SK-N-SH (cell line): ENCODE measurements around the gene DBNDD2. TPM values are rescaled to one million over a fixed set of nuclear protein-coding genes. Genes with fewer than 3 reads are reported as not detected.

Experiments used
- CTCF ChIA-PET: fragments of 300-600, 350-600 bp; formaldehyde crosslinking; extraction: SDS; loops from one replicate; lab custom pipeline; 2021; lab: Yijun Ruan, JAX
- POLR2A ChIA-PET: fragments of 350-600 bp; sonication (Branson Sonifier 250); formaldehyde crosslinking; extraction: SDS; loops from one replicate; lab custom pipeline; 2020; ENCODE audit warnings: antibody characterized with exemption, inconsistent platforms; lab: Yijun Ruan, JAX
- DNase-seq: peaks from one replicate; pipeline ENCODE4 v3.0.0; 2012
- H2AFZ ChIP-seq: fragments of 200-600 bp; sonication (generic); 2 replicates; pipeline ENCODE4 v1.8.1; 2016; ENCODE audit warnings: antibody characterized with exemption, mild to moderate bottlenecking, low read depth
- H3F3A ChIP-seq: fragments of 200-600 bp; sonication (generic); replicated peaks from 2 replicates; pipeline ENCODE3; 2016; ENCODE audit warnings: antibody characterized with exemption, mild to moderate bottlenecking; ENCODE audit not compliant: insufficient read depth
- H3K27ac ChIP-seq, 2 experiments: fragments of 200-500 bp in 1 of 2; fragments of 200-600 bp in 1 of 2; sonication (Bioruptor generic) in 1 of 2; sonication (generic), shearing (Covaris generic) in 1 of 2; 2 replicates each; pipeline versions ENCODE4 v1.5.1 to v1.6.1; 2014 to 2016; ENCODE audit warnings: low read depth in 2 of 2, inconsistent platforms in 1 of 2, low read length in 1 of 2, mild to moderate bottlenecking in 1 of 2, mixed read lengths in 1 of 2
- H3K27me3 ChIP-seq: fragments of 200-600 bp; sonication (generic), shearing (Covaris generic); 2 replicates; pipeline ENCODE4 v1.6.1; 2016; ENCODE audit warnings: mixed run types; ENCODE audit not compliant: insufficient read depth
- H3K36me3 ChIP-seq, 2 experiments: fragments of 200-500 bp in 1 of 2; fragments of 200-600 bp in 1 of 2; sonication (Bioruptor generic) in 1 of 2; sonication (generic) in 1 of 2; replicated peaks in 1 of 2; 2 replicates each; pipeline versions ENCODE3 to v1.5.1; 2014 to 2016; ENCODE audit warnings: low read length in 1 of 2, mild to moderate bottlenecking in 1 of 2; ENCODE audit not compliant: insufficient read depth in 2 of 2, control insufficient read depth in 1 of 2
- H3K4me1 ChIP-seq, 2 experiments: fragments of 200-500 bp in 1 of 2; fragments of 200-600 bp in 1 of 2; sonication (Bioruptor generic) in 1 of 2; sonication (generic), shearing (Covaris generic) in 1 of 2; 2 replicates each; pipeline versions ENCODE4 v1.5.1 to v1.6.1; 2014 to 2016; ENCODE audit warnings: low read depth in 1 of 2, low read length in 1 of 2, mixed run types in 1 of 2; ENCODE audit not compliant: insufficient read depth in 2 of 2, control insufficient read depth in 1 of 2
- H3K4me2 ChIP-seq: fragments of 200-600 bp; sonication (generic), shearing (Covaris generic); 2 replicates; pipeline ENCODE4 v1.6.1; 2017; ENCODE audit warnings: mixed run types
- H3K4me3 ChIP-seq, 2 experiments: fragments of 200-500 bp in 1 of 2; fragments of 200-600 bp in 1 of 2; sonication (Bioruptor generic) in 1 of 2; sonication (generic), shearing (Covaris generic) in 1 of 2; 2 replicates each; pipeline versions ENCODE4 v1.5.1 to v1.8.1; 2014 to 2016; ENCODE audit warnings: low read depth in 2 of 2, inconsistent platforms in 1 of 2, low read length in 1 of 2, mild to moderate bottlenecking in 1 of 2, mixed read lengths in 1 of 2, moderate library complexity in 1 of 2
- H3K79me2 ChIP-seq: fragments of 200-600 bp; sonication (generic); 2 replicates; pipeline ENCODE4 v1.8.1; 2017; ENCODE audit warnings: mild to moderate bottlenecking; ENCODE audit not compliant: insufficient read depth
- H3K9ac ChIP-seq: fragments of 200-600 bp; sonication (generic); 2 replicates; pipeline ENCODE4 v1.6.1; 2017; ENCODE audit warnings: mixed run types
- H3K9me2 ChIP-seq: fragments of 200-600 bp; sonication (generic); 2 replicates; pipeline ENCODE4 v1.6.1; 2017; ENCODE audit warnings: mixed run types
- H3K9me3 ChIP-seq: fragments of 200-600 bp; sonication (generic); 2 replicates; pipeline ENCODE4 v1.6.1; 2017; ENCODE audit warnings: mixed run types, mild to moderate bottlenecking, moderate library complexity
- H4K20me1 ChIP-seq: fragments of 200-600 bp; sonication (generic); 2 replicates; pipeline ENCODE4 v1.6.1; 2017; ENCODE audit warnings: mild to moderate bottlenecking, mixed run types; ENCODE audit not compliant: insufficient read depth
- CHD2 ChIP-seq: fragments of 150-350 bp; IDR thresholded peaks from 2 replicates; pipeline ENCODE4 v1.6.1; 2018; ENCODE audit warnings: low read length; ENCODE audit not compliant: partially characterized antibody
- ELF1 ChIP-seq: IDR thresholded peaks from 2 replicates; pipeline ENCODE4 v1.4.0; 2012
- EZH2phosphoT487 ChIP-seq: fragments of 200-600 bp; sonication (generic); IDR thresholded peaks from 2 replicates; pipeline ENCODE4 v1.6.1; 2017; ENCODE audit warnings: low read depth, mixed run types, mild to moderate bottlenecking, antibody characterized with exemption, moderate library complexity, borderline replicate concordance
- FOSL2 ChIP-seq: IDR thresholded peaks from 2 replicates; pipeline ENCODE4 v1.4.0; 2012; ENCODE audit warnings: low read depth, mild to moderate bottlenecking, moderate library complexity, borderline replicate concordance
- FOXJ3 ChIP-seq: sonication (generic); formaldehyde crosslinking; IDR thresholded peaks from 2 replicates; pipeline ENCODE4 v1.5.1; 2020; ENCODE audit warnings: mild to moderate bottlenecking, missing genetic modification reagents
- FOXM1 ChIP-seq: IDR thresholded peaks from 2 replicates; pipeline ENCODE4 v1.4.0; 2012; ENCODE audit warnings: low read depth, mild to moderate bottlenecking
- GABPA ChIP-seq: IDR thresholded peaks from 2 replicates; pipeline ENCODE4 v1.4.0; 2012; ENCODE audit warnings: low read depth, mild to moderate bottlenecking
- MEF2A ChIP-seq: IDR thresholded peaks from 2 replicates; pipeline ENCODE4 v1.4.0; 2012; ENCODE audit warnings: low read depth, borderline replicate concordance
- NFIC ChIP-seq: IDR thresholded peaks from 2 replicates; pipeline ENCODE4 v1.4.0; 2012; ENCODE audit warnings: borderline replicate concordance
- NRF1 ChIP-seq: IDR thresholded peaks from 2 replicates; pipeline ENCODE4 v1.6.1; 2012; ENCODE audit warnings: low read depth, mild to moderate bottlenecking, low read length
- POLR2AphosphoS5 ChIP-seq: IDR thresholded peaks from 2 replicates; pipeline ENCODE4 v1.6.1; 2012; ENCODE audit warnings: low read depth, low read length
- RAD21 ChIP-seq: IDR thresholded peaks from 2 replicates; pipeline ENCODE4 v1.6.1; 2012; ENCODE audit warnings: mild to moderate bottlenecking, low read length
- RFX5 ChIP-seq: IDR thresholded peaks from 2 replicates; pipeline ENCODE4 v1.6.1; 2012; ENCODE audit warnings: mild to moderate bottlenecking, improper control_type of control experiment, low read length
- RXRA ChIP-seq: IDR thresholded peaks from 2 replicates; pipeline ENCODE4 v1.4.0; 2012; ENCODE audit warnings: low read depth, mild to moderate bottlenecking, borderline replicate concordance
- SMC3 ChIP-seq: IDR thresholded peaks from 2 replicates; pipeline ENCODE4 v1.6.1; 2012; ENCODE audit warnings: low read depth, low read length, improper control_type of control experiment
- TCF12 ChIP-seq: IDR thresholded peaks from 2 replicates; pipeline ENCODE4 v1.4.0; 2012
- WGBS: methylation state at CpG from one replicate; pipeline ENCODE4 v1.1.6; 2017; ENCODE audit warnings: low lambda C conversion rate; 5-methylcytosine and 5-hydroxymethylcytosine counted together
- polyA plus RNA-seq, 3 experiments: library from polyadenylated mRNA; depleted of rRNA; stranded (reverse); fragments of >200 nt; gene quantifications; 2 replicates each; pipeline ENCODE4 v1.2.3, GENCODE V29; 2012
- TF ChIP-seq, protein P1 (sequence below): fragments of 150-350 bp; IDR thresholded peaks from 2 replicates; pipeline ENCODE4 v1.6.1; 2017; ENCODE audit warnings: antibody characterized with exemption, low read length, low read depth, borderline replicate concordance
- TF ChIP-seq, protein P2 (sequence below): IDR thresholded peaks from 2 replicates; pipeline ENCODE4 v1.6.1; 2012; ENCODE audit warnings: mild to moderate bottlenecking, low read depth, low read length, moderate library complexity
- TF ChIP-seq, protein P3 (sequence below): IDR thresholded peaks from 2 replicates; pipeline ENCODE4 v1.4.0; 2012; ENCODE audit warnings: low read depth
- TF ChIP-seq, protein P4 (sequence below): IDR thresholded peaks from 2 replicates; pipeline ENCODE4; 2012
- TF ChIP-seq, protein P5 (sequence below): fragments of 200-600 bp; sonication (generic); IDR thresholded peaks from 2 replicates; pipeline ENCODE4 v1.6.1; 2017; ENCODE audit warnings: antibody characterized with exemption, mild to moderate bottlenecking, moderate library complexity
- TF ChIP-seq, protein P6 (sequence below): IDR thresholded peaks from 2 replicates; pipeline ENCODE4 v1.4.0; 2012; ENCODE audit warnings: low read depth, borderline replicate concordance

DBNDD2 gene
- polyA plus RNA-seq, 1 of the 3 experiments (the other 2 are of a cell fraction), result 22.4 TPM

DNA sequence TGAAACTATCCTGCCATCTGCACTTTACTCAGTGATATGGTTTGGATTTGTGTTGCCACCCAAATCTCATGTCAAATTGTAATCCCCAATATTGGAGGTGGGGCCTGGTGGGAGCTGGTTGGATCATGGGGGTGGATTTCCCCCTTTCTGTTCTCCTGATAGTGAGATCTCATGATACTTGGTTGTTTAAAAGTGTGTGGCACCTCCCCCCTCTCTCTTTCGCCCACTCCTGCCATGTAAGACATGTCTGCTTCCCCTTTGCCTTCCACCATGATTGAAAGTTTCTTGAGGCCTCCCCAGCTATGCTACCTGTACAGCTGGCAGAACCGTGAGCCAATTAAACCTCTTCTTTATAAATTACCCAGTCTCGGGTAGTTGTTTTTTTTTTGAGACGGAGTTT, 25.9 kb downstream of the DBNDD2 start (continued):
- TF ChIP-seq, protein P1, sequence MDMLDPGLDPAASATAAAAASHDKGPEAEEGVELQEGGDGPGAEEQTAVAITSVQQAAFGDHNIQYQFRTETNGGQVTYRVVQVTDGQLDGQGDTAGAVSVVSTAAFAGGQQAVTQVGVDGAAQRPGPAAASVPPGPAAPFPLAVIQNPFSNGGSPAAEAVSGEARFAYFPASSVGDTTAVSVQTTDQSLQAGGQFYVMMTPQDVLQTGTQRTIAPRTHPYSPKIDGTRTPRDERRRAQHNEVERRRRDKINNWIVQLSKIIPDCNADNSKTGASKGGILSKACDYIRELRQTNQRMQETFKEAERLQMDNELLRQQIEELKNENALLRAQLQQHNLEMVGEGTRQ, result no peak
- TF ChIP-seq RAD21 (no peak), NRF1 (no peak), NFIC (no peak), POLR2AphosphoS5 (no peak), FOSL2 (no peak), EZH2phosphoT487 (no peak)
- TF ChIP-seq, all 33 proteins: peak for 0

DNA sequence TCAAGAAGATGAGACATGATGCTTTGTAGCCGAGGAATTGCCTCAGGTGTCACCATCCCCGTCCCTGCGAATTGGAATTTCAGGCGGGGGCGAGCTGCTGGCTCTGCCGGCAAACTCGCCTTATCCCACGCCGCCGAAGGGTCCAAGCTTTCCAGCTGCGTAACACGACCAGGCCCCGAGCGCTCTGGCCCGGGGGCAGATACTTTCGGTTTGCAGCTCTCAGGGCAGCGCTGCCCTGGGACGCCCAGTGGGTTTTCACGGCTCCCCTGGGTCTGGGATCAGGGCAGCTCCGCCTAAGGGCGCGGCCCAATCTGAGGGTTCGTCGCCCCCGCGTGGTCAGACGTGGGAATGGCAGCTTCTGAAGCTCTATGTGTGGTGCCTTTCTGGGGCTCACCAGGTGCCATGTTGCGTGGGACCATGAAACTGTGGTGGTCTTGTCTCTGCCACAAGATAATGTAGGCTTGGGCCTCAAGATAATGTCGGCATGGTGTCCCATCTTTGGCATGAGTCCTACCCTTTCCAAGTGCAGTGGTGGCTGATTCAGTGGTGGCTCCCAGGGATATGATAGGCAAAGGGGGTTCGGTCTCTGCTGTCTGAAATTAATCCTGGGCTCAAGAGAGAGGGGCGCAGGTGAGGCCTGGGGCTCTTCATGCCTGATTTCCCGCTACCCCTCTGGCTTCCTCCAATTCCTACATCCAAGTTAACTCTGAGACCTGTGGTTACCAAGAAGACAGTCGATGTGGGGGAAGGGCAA, 28.8 kb downstream of the DBNDD2 start:
- Histone ChIP-seq H3K4me1 (peaks cover 0 to 3% of the 10 kb centered on the region in 2 experiments; a peak in 2 of 4 replicates), H3K9me2 (no peaks in the 10 kb centered on the region), H3F3A (no peaks in the 10 kb centered on the region), H4K20me1 (no peaks in the 10 kb centered on the region), H3K9ac (peak overlapping the region; percentile 71), H3K36me3 (no peaks in the 10 kb centered on the region), H2AFZ (peak overlapping the region; percentile 77; the same call in 1 of the 2 replicates), H3K9me3 (no peaks in the 10 kb centered on the region), H3K4me2 (peak overlapping the region; percentile 78), H3K27me3 (no peaks in the 10 kb centered on the region), H3K4me3 (peak overlapping the region; percentile 63 to 74), H3K27ac (peak overlapping the region; percentile 13 to 14; a peak in 2 of 4 replicates), H3K79me2 (no peaks in the 10 kb centered on the region)
- CTCF ChIA-PET, result interaction anchor here (0.7 to 4.7 kb wide), 51 partner anchors 9 to 334 kb away, joined by 3 to 143 read pairs (median 6); partner anchors contain the start of genes MATN4, PIGT, SDC4 and SYS1
- POLR2A ChIA-PET, result interaction anchor here (0.8 to 2.2 kb wide), 6 partner anchors 16 to 118 kb away, joined by 3 to 21 read pairs (median 5); partner anchors contain the start of genes PIGT and SYS1
- DNase-seq, result peak; percentile 87
- WGBS, result 6% methylated on average over 23 of the region's 33 CpGs
- TF ChIP-seq FOXJ3, result 0 out of 2 replicates have a peak, but pooled peaks have one; percentile 27
- peak; percentile 92 for TF ChIP-seq RAD21
- TF ChIP-seq FOSL2, result no peak
- TF ChIP-seq RFX5, result no peak
- TF ChIP-seq, protein P2, sequence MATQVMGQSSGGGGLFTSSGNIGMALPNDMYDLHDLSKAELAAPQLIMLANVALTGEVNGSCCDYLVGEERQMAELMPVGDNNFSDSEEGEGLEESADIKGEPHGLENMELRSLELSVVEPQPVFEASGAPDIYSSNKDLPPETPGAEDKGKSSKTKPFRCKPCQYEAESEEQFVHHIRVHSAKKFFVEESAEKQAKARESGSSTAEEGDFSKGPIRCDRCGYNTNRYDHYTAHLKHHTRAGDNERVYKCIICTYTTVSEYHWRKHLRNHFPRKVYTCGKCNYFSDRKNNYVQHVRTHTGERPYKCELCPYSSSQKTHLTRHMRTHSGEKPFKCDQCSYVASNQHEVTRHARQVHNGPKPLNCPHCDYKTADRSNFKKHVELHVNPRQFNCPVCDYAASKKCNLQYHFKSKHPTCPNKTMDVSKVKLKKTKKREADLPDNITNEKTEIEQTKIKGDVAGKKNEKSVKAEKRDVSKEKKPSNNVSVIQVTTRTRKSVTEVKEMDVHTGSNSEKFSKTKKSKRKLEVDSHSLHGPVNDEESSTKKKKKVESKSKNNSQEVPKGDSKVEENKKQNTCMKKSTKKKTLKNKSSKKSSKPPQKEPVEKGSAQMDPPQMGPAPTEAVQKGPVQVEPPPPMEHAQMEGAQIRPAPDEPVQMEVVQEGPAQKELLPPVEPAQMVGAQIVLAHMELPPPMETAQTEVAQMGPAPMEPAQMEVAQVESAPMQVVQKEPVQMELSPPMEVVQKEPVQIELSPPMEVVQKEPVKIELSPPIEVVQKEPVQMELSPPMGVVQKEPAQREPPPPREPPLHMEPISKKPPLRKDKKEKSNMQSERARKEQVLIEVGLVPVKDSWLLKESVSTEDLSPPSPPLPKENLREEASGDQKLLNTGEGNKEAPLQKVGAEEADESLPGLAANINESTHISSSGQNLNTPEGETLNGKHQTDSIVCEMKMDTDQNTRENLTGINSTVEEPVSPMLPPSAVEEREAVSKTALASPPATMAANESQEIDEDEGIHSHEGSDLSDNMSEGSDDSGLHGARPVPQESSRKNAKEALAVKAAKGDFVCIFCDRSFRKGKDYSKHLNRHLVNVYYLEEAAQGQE, result no peak
- TF ChIP-seq GABPA, result no peak
- TF ChIP-seq FOXM1, result no peak
- no peak for TF ChIP-seq RXRA
- TF ChIP-seq, protein P3, sequence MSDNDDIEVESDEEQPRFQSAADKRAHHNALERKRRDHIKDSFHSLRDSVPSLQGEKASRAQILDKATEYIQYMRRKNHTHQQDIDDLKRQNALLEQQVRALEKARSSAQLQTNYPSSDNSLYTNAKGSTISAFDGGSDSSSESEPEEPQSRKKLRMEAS, result peak; percentile 12; the same call in 1 of the 2 replicates
- TF ChIP-seq, protein P4, sequence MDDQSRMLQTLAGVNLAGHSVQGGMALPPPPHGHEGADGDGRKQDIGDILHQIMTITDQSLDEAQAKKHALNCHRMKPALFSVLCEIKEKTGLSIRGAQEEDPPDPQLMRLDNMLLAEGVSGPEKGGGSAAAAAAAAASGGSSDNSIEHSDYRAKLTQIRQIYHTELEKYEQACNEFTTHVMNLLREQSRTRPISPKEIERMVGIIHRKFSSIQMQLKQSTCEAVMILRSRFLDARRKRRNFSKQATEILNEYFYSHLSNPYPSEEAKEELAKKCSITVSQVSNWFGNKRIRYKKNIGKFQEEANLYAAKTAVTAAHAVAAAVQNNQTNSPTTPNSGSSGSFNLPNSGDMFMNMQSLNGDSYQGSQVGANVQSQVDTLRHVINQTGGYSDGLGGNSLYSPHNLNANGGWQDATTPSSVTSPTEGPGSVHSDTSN, result no peak
- peak; percentile 14; the same call in 1 of the 2 replicates for TF ChIP-seq NRF1
- TF ChIP-seq MEF2A, result no peak
- peak; percentile 93 for TF ChIP-seq SMC3
- TF ChIP-seq ELF1, result no peak
- no peak for TF ChIP-seq TCF12
- TF ChIP-seq, protein P5, sequence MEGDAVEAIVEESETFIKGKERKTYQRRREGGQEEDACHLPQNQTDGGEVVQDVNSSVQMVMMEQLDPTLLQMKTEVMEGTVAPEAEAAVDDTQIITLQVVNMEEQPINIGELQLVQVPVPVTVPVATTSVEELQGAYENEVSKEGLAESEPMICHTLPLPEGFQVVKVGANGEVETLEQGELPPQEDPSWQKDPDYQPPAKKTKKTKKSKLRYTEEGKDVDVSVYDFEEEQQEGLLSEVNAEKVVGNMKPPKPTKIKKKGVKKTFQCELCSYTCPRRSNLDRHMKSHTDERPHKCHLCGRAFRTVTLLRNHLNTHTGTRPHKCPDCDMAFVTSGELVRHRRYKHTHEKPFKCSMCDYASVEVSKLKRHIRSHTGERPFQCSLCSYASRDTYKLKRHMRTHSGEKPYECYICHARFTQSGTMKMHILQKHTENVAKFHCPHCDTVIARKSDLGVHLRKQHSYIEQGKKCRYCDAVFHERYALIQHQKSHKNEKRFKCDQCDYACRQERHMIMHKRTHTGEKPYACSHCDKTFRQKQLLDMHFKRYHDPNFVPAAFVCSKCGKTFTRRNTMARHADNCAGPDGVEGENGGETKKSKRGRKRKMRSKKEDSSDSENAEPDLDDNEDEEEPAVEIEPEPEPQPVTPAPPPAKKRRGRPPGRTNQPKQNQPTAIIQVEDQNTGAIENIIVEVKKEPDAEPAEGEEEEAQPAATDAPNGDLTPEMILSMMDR, result peak; percentile 93
- TF ChIP-seq, protein P6, sequence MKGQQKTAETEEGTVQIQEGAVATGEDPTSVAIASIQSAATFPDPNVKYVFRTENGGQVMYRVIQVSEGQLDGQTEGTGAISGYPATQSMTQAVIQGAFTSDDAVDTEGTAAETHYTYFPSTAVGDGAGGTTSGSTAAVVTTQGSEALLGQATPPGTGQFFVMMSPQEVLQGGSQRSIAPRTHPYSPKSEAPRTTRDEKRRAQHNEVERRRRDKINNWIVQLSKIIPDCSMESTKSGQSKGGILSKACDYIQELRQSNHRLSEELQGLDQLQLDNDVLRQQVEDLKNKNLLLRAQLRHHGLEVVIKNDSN, result no peak
- no peak for TF ChIP-seq CHD2
- no peak for TF ChIP-seq NFIC
